PC-9 (cell line): Measurements from ENCODE around the gene EPS15.
"Not testable (repeated sequence)": the region's sequence is repeated elsewhere in the genome, so short reads cannot be mapped to it uniquely, and the experiment has no call there.

Experiments used
- EZH2 ChIP-seq: fragments of 200-600 bp; sonication (generic); IDR thresholded peaks from 2 replicates; pipeline ENCODE4 v1.8.0; 2017; ENCODE audit warnings: antibody characterized with exemption, low read depth
- TF ChIP-seq, protein P1 (sequence below): fragments of 200-600 bp; sonication (generic); conservative IDR thresholded peaks from 2 replicates; pipeline ENCODE4 v1.6.1; 2017; ENCODE audit warnings: mixed run types, antibody characterized with exemption, mild to moderate bottlenecking, moderate library complexity

DNA sequence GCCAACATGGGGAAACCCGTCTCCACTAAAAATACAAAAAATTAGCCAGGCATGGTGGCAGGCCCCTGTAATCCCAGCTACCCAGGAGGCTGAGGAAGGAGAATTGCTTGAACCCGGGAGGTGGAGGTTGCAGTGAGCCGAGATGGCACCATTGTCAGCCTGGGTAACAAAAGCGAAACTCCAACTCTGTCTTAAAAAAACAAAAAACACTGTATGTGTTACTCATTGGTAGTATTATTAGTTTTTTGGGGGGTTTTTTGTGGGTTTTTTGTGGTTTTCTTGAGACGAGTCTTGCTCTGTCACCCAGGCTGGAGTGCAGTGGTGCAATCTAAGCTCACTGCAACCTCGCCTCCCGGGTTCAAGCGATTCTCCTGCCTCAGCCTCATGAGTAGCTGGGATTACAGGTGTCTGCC, 17.8 kb downstream of the EPS15 start:
- TF ChIP-seq, protein P1, sequence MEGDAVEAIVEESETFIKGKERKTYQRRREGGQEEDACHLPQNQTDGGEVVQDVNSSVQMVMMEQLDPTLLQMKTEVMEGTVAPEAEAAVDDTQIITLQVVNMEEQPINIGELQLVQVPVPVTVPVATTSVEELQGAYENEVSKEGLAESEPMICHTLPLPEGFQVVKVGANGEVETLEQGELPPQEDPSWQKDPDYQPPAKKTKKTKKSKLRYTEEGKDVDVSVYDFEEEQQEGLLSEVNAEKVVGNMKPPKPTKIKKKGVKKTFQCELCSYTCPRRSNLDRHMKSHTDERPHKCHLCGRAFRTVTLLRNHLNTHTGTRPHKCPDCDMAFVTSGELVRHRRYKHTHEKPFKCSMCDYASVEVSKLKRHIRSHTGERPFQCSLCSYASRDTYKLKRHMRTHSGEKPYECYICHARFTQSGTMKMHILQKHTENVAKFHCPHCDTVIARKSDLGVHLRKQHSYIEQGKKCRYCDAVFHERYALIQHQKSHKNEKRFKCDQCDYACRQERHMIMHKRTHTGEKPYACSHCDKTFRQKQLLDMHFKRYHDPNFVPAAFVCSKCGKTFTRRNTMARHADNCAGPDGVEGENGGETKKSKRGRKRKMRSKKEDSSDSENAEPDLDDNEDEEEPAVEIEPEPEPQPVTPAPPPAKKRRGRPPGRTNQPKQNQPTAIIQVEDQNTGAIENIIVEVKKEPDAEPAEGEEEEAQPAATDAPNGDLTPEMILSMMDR, result not testable (repeated sequence)
- TF ChIP-seq EZH2, result not testable (repeated sequence)
